Esophagus muscularis mucosa (tissue), 3 donors: ENCODE data around the gene NAPA.

Source experiments
- CTCF ChIP-seq, 3 experiments: fragments of 200-600 bp in 2 of 3; fragments of 450-650 bp in 1 of 3; sonication (generic) in 2 of 3; IDR thresholded peaks; one replicate each; pipeline ENCODE4 v1.5.1; 2017 to 2019; ENCODE audit warnings: antibody characterized with exemption in 3 of 3, mild to moderate bottlenecking in 2 of 3, moderate library complexity in 1 of 3
- EP300 ChIP-seq: sonication (generic); formaldehyde crosslinking; IDR thresholded peaks from one replicate; pipeline ENCODE4 v1.6.1; 2017; ENCODE audit warnings: antibody characterized with exemption

- TF ChIP-seq EP300 (no peak), CTCF (IDR thresholded peaks at IDR 0.05) (no peak)
Observed at GRCh38 chr19:47480658-47481057, 34.2 kb downstream of the NAPA start.
